ENCODE data around the gene DEFB132. TPM values are rescaled to one million over a fixed set of nuclear protein-coding genes. Genes with fewer than 3 reads are reported as not detected.

The DEFB132 gene
- total RNA-seq, 1 donor from 2014 or later = not detected

DNA sequence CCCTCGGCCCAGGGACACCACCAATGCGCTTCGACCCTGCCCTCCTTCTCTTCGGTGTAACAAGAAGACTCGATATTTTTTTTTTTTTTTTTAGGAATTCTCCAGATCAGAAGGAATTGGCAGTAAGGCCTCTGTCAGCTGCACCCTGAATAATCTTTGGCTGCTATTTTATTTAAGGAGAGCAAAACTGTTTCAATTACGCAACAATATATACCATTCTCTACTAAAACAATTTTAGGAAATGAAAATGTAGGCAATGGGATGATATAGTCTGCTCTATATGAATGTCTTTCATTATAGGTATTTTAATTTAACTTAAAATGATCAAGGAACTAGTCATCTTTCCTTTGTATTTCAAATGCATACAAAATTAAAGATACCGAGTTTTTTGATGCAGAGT lies 53.1 kb downstream of the DEFB132 start:
- H3K4me3 ChIP-seq (ENCODE audit: low read depth, low read length) = no peak overlapping the region
- no peak for DNase-seq (ENCODE audit: low read depth)
- TF ChIP-seq, protein P1, sequence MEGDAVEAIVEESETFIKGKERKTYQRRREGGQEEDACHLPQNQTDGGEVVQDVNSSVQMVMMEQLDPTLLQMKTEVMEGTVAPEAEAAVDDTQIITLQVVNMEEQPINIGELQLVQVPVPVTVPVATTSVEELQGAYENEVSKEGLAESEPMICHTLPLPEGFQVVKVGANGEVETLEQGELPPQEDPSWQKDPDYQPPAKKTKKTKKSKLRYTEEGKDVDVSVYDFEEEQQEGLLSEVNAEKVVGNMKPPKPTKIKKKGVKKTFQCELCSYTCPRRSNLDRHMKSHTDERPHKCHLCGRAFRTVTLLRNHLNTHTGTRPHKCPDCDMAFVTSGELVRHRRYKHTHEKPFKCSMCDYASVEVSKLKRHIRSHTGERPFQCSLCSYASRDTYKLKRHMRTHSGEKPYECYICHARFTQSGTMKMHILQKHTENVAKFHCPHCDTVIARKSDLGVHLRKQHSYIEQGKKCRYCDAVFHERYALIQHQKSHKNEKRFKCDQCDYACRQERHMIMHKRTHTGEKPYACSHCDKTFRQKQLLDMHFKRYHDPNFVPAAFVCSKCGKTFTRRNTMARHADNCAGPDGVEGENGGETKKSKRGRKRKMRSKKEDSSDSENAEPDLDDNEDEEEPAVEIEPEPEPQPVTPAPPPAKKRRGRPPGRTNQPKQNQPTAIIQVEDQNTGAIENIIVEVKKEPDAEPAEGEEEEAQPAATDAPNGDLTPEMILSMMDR (conservative IDR thresholded peaks at IDR 0.05; ENCODE audit: low read depth, low read length) = no peak

Other genes starting within 250 kb of the DEFB132 start
- gene DEFB125, start 170.1 kb upstream of the DEFB132 start, total RNA-seq = not detected in 2 replicates
- not detected in 2 replicates for gene DEFB126, start 115.1 kb upstream of the DEFB132 start, total RNA-seq
- not detected in 2 replicates for gene DEFB127, start 100.3 kb upstream of the DEFB132 start, total RNA-seq
- gene DEFB128, start 68.0 kb upstream of the DEFB132 start, total RNA-seq = not detected in 2 replicates
- not detected in 2 replicates for gene DEFB129, start 30.5 kb upstream of the DEFB132 start, total RNA-seq
- gene C20orf96, start 33.0 kb downstream of the DEFB132 start, total RNA-seq = 1.7 and 3.9 TPM in 2 replicates
- 12.4 and 20.3 TPM in 2 replicates for gene ZCCHC3, start 39.8 kb downstream of the DEFB132 start, total RNA-seq
- gene SOX12, start 67.8 kb downstream of the DEFB132 start, total RNA-seq = 7.9 and 10.1 TPM in 2 replicates
- 49.1 and 52.4 TPM in 2 replicates for gene NRSN2, start 89.4 kb downstream of the DEFB132 start, total RNA-seq
- gene TRIB3, start 123.0 kb downstream of the DEFB132 start, total RNA-seq = 78.8 and 112 TPM in 2 replicates
- 106 and 133 TPM in 2 replicates for gene RBCK1, start 150.6 kb downstream of the DEFB132 start, total RNA-seq
- 16.4 and 18.2 TPM in 2 replicates for gene TBC1D20, start 204.8 kb downstream of the DEFB132 start, total RNA-seq